ENCODE measurements around the gene CBR4. TPM values are rescaled to one million over a fixed set of nuclear protein-coding genes. Genes with fewer than 3 reads are reported as not detected.
"Not testable (repeated sequence)": the region's sequence is repeated elsewhere in the genome, so short reads cannot be mapped to it uniquely, and the experiment has no call there.

The CBR4 gene
- total RNA-seq, 3 donors from 2014 or later, result 19.8 to 46.0 (median 31.5) TPM

GRCh38 chr4:168955674-168956073 is 54.4 kb downstream of the CBR4 start:
- Histone ChIP-seq H3K9me3 (no peaks in the 10 kb centered on the region), H3K27ac (no peak overlapping the region), H3K36me3 (no peaks in the 10 kb centered on the region), H3K27me3 (no peaks in the 10 kb centered on the region), H3K4me1 (no peaks in the 10 kb centered on the region), H3K4me3 (no peak overlapping the region)
- intact Hi-C loops (cut with DNase I; ENCODE audit: low total_unique reads), result no loop called here
- no peak for TF ChIP-seq POLR2A (IDR thresholded peaks at IDR 0.05)
- TF ChIP-seq, protein P1, sequence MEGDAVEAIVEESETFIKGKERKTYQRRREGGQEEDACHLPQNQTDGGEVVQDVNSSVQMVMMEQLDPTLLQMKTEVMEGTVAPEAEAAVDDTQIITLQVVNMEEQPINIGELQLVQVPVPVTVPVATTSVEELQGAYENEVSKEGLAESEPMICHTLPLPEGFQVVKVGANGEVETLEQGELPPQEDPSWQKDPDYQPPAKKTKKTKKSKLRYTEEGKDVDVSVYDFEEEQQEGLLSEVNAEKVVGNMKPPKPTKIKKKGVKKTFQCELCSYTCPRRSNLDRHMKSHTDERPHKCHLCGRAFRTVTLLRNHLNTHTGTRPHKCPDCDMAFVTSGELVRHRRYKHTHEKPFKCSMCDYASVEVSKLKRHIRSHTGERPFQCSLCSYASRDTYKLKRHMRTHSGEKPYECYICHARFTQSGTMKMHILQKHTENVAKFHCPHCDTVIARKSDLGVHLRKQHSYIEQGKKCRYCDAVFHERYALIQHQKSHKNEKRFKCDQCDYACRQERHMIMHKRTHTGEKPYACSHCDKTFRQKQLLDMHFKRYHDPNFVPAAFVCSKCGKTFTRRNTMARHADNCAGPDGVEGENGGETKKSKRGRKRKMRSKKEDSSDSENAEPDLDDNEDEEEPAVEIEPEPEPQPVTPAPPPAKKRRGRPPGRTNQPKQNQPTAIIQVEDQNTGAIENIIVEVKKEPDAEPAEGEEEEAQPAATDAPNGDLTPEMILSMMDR (IDR thresholded peaks at IDR 0.05), result no peak
- DNase-seq (ENCODE audit: low spot score in 2 of 2), result no peak

- DNase-seq (ENCODE audit: low spot score in 2 of 2); H3K4me3 ChIP-seq; H3K36me3 ChIP-seq; H3K4me1 ChIP-seq; H3K9me3 ChIP-seq; intact Hi-C loops (cut with DNase I; ENCODE audit: low total_unique reads); H3K27me3 ChIP-seq; H3K27ac ChIP-seq: not testable (repeated sequence)
Observed at GRCh38 chr4:168952821-168953246, 57.2 kb downstream of the CBR4 start.

- intact Hi-C loops (cut with DNase I; ENCODE audit: low total_unique reads), result no loop called here
- no peak overlapping the region for H3K4me3 ChIP-seq
- no peak for TF ChIP-seq POLR2AphosphoS5 (IDR thresholded peaks at IDR 0.05)
- no peaks in the 10 kb centered on the region for H3K9me3 ChIP-seq
- no peaks in the 10 kb centered on the region for H3K4me1 ChIP-seq
- H3K27me3 ChIP-seq, result no peaks in the 10 kb centered on the region
- DNase-seq (ENCODE audit: low spot score in 2 of 2), result no peak
- H3K36me3 ChIP-seq, result no peaks in the 10 kb centered on the region
- no peak overlapping the region for H3K27ac ChIP-seq
Observed at GRCh38 chr4:168945291-168945690, 64.8 kb downstream of the CBR4 start.

GRCh38 chr4:168942985-168943384 is 67.1 kb downstream of the CBR4 start:
- no peak for TF ChIP-seq POLR2AphosphoS5 (IDR thresholded peaks at IDR 0.05)
- TF ChIP-seq POLR2A (IDR thresholded peaks at IDR 0.05), result no peak
- TF ChIP-seq, protein P1 (IDR thresholded peaks at IDR 0.05), result no peak
- Histone ChIP-seq H3K4me1 (no peaks in the 10 kb centered on the region), H3K4me3 (no peak overlapping the region), H3K27me3 (no peaks in the 10 kb centered on the region), H3K9me3 (peaks cover 12% of the 10 kb centered on the region in 2 donors), H3K36me3 (no peaks in the 10 kb centered on the region), H3K27ac (no peak overlapping the region)
- DNase-seq (ENCODE audit: low spot score in 2 of 2), result no peak
- intact Hi-C loops (cut with DNase I; ENCODE audit: low total_unique reads), result no loop called here
